Measurements from ENCODE around the gene SIDT1. TPM values are rescaled to one million over a fixed set of nuclear protein-coding genes. Genes with fewer than 3 reads are reported as not detected.

Gene SIDT1
- total RNA-seq, 6 experiments from 2014 or later = 0.25 to 0.53 (median 0.35) TPM

GRCh38 chr3:113545594-113545993, 13.2 kb downstream of the SIDT1 start:
- ATAC-seq = no peak
- H3K9me3 ChIP-seq = no peaks in the 10 kb centered on the region
- intact Hi-C loops (cut with DNase I) = no loop called here
- TF ChIP-seq POLR2A (IDR thresholded peaks at IDR 0.05) (no peak), CTCF (IDR thresholded peaks at IDR 0.05) (no peak)
- H3K36me3 ChIP-seq = no peaks in the 10 kb centered on the region
- no peak for DNase-seq
- no peak overlapping the region for H3K4me3 ChIP-seq
- 88% methylated on average over 1 of the region's 1 CpG for WGBS (ENCODE audit: insufficient coverage, low coverage, low lambda C conversion rate, missing lambda C conversion rate)
- H3K27me3 ChIP-seq = no peaks in the 10 kb centered on the region
- H3K4me1 ChIP-seq = no peaks in the 10 kb centered on the region
- no peak overlapping the region for H3K27ac ChIP-seq

- Histone ChIP-seq H3K27me3 (no peaks in the 10 kb centered on the region), H3K36me3 (no peaks in the 10 kb centered on the region), H3K9me3 (no peaks in the 10 kb centered on the region), H3K4me3 (no peak overlapping the region), H3K4me1 (no peaks in the 10 kb centered on the region), H3K27ac (no peak overlapping the region)
- intact Hi-C loops (cut with DNase I) = no loop called here
- TF ChIP-seq CTCF (IDR thresholded peaks at IDR 0.05) (no peak), POLR2A (IDR thresholded peaks at IDR 0.05) (no peak)
- DNase-seq (no peak), ATAC-seq (no peak)
- WGBS (ENCODE audit: insufficient coverage, low coverage, low lambda C conversion rate, missing lambda C conversion rate) = 23% methylated on average over 3 of the region's 3 CpGs
Measured at GRCh38 chr3:113546414-113546893, 14.1 kb downstream of the SIDT1 start.

- no peaks in the 10 kb centered on the region for H3K4me1 ChIP-seq
- 100% methylated on average over 2 of the region's 2 CpGs for WGBS (ENCODE audit: insufficient coverage, low coverage, low lambda C conversion rate, missing lambda C conversion rate)
- no peaks in the 10 kb centered on the region for H3K27me3 ChIP-seq
- no peak overlapping the region for H3K27ac ChIP-seq
- H3K4me3 ChIP-seq = no peak overlapping the region
- intact Hi-C loops (cut with DNase I) = no loop called here
- ATAC-seq = no peak
- TF ChIP-seq POLR2A (IDR thresholded peaks at IDR 0.05) (no peak), CTCF (IDR thresholded peaks at IDR 0.05) (no peak)
- H3K36me3 ChIP-seq = no peaks in the 10 kb centered on the region
- H3K9me3 ChIP-seq = no peaks in the 10 kb centered on the region
- DNase-seq = no peak
Measured at GRCh38 chr3:113548501-113548900, 16.1 kb downstream of the SIDT1 start.

GRCh38 chr3:113551820-113552219, 19.5 kb downstream of the SIDT1 start:
- Histone ChIP-seq H3K36me3 (no peaks in the 10 kb centered on the region), H3K27me3 (no peaks in the 10 kb centered on the region), H3K4me3 (no peak overlapping the region), H3K4me1 (no peaks in the 10 kb centered on the region), H3K9me3 (no peaks in the 10 kb centered on the region), H3K27ac (no peak overlapping the region)
- intact Hi-C loops (cut with DNase I) = no loop called here
- DNase-seq = no peak
- 51% methylated on average over 4 of the region's 5 CpGs for WGBS (ENCODE audit: insufficient coverage, low coverage, low lambda C conversion rate, missing lambda C conversion rate)
- ATAC-seq = no peak
- TF ChIP-seq POLR2A (IDR thresholded peaks at IDR 0.05) (no peak), CTCF (IDR thresholded peaks at IDR 0.05) (no peak)

- no peaks in the 10 kb centered on the region for H3K36me3 ChIP-seq
- H3K4me3 ChIP-seq = no peak overlapping the region
- intact Hi-C loops (cut with DNase I) = no loop called here
- DNase-seq = no peak
- WGBS (ENCODE audit: insufficient coverage, low coverage, low lambda C conversion rate, missing lambda C conversion rate) = 57% methylated on average over 3 of the region's 3 CpGs
- no peaks in the 10 kb centered on the region for H3K9me3 ChIP-seq
- ATAC-seq = peak in 1 of 4 donors; percentile 59
- no peaks in the 10 kb centered on the region for H3K4me1 ChIP-seq
- no peak overlapping the region for H3K27ac ChIP-seq
- no peak for TF ChIP-seq POLR2A (IDR thresholded peaks at IDR 0.05)
- peak in 1 of 4 donors; percentile 5 for TF ChIP-seq CTCF (IDR thresholded peaks at IDR 0.05)
- H3K27me3 ChIP-seq = no peaks in the 10 kb centered on the region
Measured at GRCh38 chr3:113552851-113553250, 20.5 kb downstream of the SIDT1 start.

Measured in right lobe of liver (tissue), 6 donors.